Ovary (tissue), 9 donors: ENCODE results near the gene TLR6. TPM values are rescaled to one million over a fixed set of nuclear protein-coding genes. Genes with fewer than 3 reads are reported as not detected.

Experiments used
- DNase-seq, 5 donors: peaks; one replicate each; pipeline ENCODE4 v3.0.0-alpha.2; 2019 to 2020
- H3K27ac ChIP-seq, 2 donors: fragments of 200-600 bp; one replicate each; pipeline versions ENCODE4 v1.5.1 to v1.8.0; 2019 to 2022
- H3K27me3 ChIP-seq: fragments of 200-600 bp; one replicate; pipeline ENCODE4 v1.8.0; 2022
- H3K36me3 ChIP-seq: fragments of 200-600 bp; sonication (generic); one replicate; pipeline ENCODE4 v1.5.1; 2019
- H3K4me1 ChIP-seq: one replicate; pipeline ENCODE4 v1.8.1; 2013; ENCODE audit warnings: mild to moderate bottlenecking, moderate library complexity; ENCODE audit not compliant: insufficient read depth
- H3K4me3 ChIP-seq: fragments of 200-600 bp; sonication (generic); one replicate; pipeline ENCODE4 v1.5.1; 2017
- H3K9me3 ChIP-seq, 2 donors: fragments of 200-600 bp in 1 of 2; sonication (generic) in 1 of 2; one replicate each; pipeline versions ENCODE4 v1.5.1 to v1.8.1; 2013 to 2019; ENCODE audit warnings: mild to moderate bottlenecking in 1 of 2, moderate library complexity in 1 of 2
- EP300 ChIP-seq: sonication (generic); formaldehyde crosslinking; IDR thresholded peaks from one replicate; pipeline ENCODE4 v1.6.1; 2017; ENCODE audit warnings: antibody characterized with exemption
- POLR2A ChIP-seq: fragments of 450-650 bp; IDR thresholded peaks from one replicate; pipeline ENCODE4 v1.6.1; 2017; ENCODE audit warnings: antibody characterized with exemption, mild to moderate bottlenecking, moderate library complexity
- WGBS, 3 donors: extraction: QIAGEN DNeasy Blood & Tissue Kit in 1 of 3; methylation state at CpG; one replicate each; pipeline versions ENCODE4 v1.1.5 to v1.1.7; 2013 to 2017; 5-methylcytosine and 5-hydroxymethylcytosine counted together
- intact Hi-C, 4 donors: fragments of 100-400 bp; cut with DNase I; formaldehyde crosslinking; loops; one replicate each; pipeline versions ENCODE4 v1.11.0 to v1.15.1; 2022 to 2023
- polyA plus RNA-seq, 2 donors: library from polyadenylated mRNA; stranded (reverse); fragments of 200-250 nt in 1 of 2; fragments of 350-450 nt in 1 of 2; fragmentation: Illumina TruSeq in 1 of 2; extraction: RNeasy Lipid Tissue Mini Kit (QIAGEN cat#74804) in 1 of 2; gene quantifications; one replicate each; pipeline ENCODE4 v1.2.3, GENCODE V29; 2013 to 2014
- total RNA-seq, 7 donors: library from RNA; depleted of rRNA in 2 of 7; stranded (reverse); fragments of >200 nt in 2 of 7; fragmentation: NEBNext Ultra II Directional in 3 of 7; extraction: Animal tissue kit (Norgen Biotek cat#: 25700) in 3 of 7; gene quantifications; one replicate each; pipeline versions ENCODE4 v1.1.0 to v1.2.4, GENCODE V29; 2016 to 2023
- TF ChIP-seq, protein P1 (sequence below), 3 donors: fragments of 450-650 bp in 2 of 3; fragments of 200-600 bp in 1 of 3; IDR thresholded peaks; one replicate each; pipeline versions ENCODE4 v1.5.1 to v1.8.0; 2016 to 2022; ENCODE audit warnings: antibody characterized with exemption in 3 of 3, mild to moderate bottlenecking in 1 of 3
- donor health status: DM: no; HTN: no; CAD: no; lungs with moderate emphysema.
- donor health status: DM: no; HTN: no; CAD: no.
- donor health status: Bipolar disorder and iron deficiency.
- donor health status: DM: yes; HTN: yes; CAD: no.
- donor health status: DM: no; HTN: no; CAD: no.
- donor health status: DM: yes; HTN: yes; CAD: no.

The TLR6 gene
- total and polyA plus RNA-seq, 9 donors = 0.52 to 5.0 (median 2.6) TPM

DNA sequence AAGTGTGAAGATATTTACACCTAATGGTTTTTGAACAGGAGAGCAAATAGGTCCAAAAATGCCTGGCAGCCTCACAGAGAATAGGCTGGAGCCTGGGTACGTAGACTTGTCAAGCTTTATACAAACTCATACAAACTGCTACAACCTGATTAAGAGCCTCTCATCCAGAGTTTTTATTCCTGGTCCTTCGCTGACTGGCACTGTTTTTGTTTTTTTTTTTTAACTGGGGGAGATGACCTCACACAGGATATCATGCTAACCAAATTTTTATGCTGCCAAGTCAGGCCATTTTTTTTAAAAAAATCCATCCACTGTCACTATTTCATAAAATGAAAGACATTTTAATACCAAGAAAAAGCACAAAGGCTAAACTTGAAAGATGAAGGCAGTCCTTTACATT, 12.9 kb upstream of the TLR6 start:
- intact Hi-C loops = loop anchor here in 1 of 4 donors (10.0 kb wide), 1 partner anchor 805 kb away; no protein-coding TSS in a partner anchor
- WGBS, 3 donors = 30 to 34% (median 32%) methylated on average over 2 of the region's 2 CpGs
- H3K27ac ChIP-seq = peak overlapping the region in 1 of 2 donors; percentile 95
- no peak overlapping the region for H3K4me3 ChIP-seq
- no peaks in the 10 kb centered on the region for H3K27me3 ChIP-seq
- no peaks in the 10 kb centered on the region for H3K36me3 ChIP-seq
- no peak for DNase-seq
- TF ChIP-seq, protein P1, sequence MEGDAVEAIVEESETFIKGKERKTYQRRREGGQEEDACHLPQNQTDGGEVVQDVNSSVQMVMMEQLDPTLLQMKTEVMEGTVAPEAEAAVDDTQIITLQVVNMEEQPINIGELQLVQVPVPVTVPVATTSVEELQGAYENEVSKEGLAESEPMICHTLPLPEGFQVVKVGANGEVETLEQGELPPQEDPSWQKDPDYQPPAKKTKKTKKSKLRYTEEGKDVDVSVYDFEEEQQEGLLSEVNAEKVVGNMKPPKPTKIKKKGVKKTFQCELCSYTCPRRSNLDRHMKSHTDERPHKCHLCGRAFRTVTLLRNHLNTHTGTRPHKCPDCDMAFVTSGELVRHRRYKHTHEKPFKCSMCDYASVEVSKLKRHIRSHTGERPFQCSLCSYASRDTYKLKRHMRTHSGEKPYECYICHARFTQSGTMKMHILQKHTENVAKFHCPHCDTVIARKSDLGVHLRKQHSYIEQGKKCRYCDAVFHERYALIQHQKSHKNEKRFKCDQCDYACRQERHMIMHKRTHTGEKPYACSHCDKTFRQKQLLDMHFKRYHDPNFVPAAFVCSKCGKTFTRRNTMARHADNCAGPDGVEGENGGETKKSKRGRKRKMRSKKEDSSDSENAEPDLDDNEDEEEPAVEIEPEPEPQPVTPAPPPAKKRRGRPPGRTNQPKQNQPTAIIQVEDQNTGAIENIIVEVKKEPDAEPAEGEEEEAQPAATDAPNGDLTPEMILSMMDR (IDR thresholded peaks at IDR 0.05) = no peak
- no peak for TF ChIP-seq POLR2A
- TF ChIP-seq EP300 = no peak
- H3K4me1 ChIP-seq = peaks cover 9% of the 10 kb centered on the region
- no peaks in the 10 kb centered on the region for H3K9me3 ChIP-seq

DNA sequence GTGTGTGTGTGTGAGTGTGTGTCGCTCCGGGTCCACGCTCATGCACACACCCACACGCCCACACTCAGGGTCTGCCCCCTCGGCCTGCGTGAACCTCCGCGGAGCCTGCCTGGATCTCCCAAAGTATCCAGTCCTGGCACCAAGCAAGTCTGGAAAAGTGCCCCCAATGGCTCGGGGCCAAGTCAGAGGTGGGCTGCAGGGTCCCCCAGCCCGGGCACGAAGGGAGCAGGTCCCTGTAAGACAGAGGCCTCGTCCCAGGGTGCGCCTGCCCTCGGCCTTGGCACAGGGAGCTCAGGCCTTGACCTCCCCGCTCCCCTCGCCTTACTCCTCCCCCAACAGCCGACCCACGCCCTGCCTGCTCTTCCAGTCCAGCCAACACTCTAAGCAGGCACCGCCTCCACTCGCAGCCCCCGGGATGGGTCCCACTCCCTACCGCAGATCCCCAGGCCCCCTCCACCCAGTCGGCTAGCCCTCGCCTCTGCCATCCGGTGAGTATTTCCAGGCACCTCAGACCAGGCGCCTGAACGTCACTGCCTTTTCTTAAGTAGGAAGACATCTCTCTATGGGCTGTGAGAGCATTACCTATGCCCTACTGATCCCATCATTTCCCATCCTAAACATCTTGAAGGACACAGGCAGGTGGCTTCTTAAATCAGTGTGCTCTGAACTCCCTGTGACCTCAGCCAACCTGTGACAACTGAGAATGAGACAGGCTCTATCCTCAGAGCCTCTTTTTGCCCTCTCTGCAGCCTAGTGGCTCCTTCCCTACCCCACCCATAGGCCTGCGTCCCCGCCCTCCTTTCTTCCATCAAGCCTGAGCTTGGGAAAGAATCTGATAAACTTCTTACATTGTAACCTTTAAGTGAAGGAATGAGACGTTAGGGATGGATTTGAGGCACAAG, 11.7 kb upstream of the TLR6 start:
- Histone ChIP-seq H3K4me3 (peak overlapping the region; percentile 91), H3K9me3 (no peaks in the 10 kb centered on the region), H3K27ac (peak overlapping the region; percentile 87 to 95), H3K27me3 (no peaks in the 10 kb centered on the region), H3K36me3 (no peaks in the 10 kb centered on the region), H3K4me1 (peaks cover 6% of the 10 kb centered on the region)
- intact Hi-C loops = loop anchor here in 1 of 4 donors (10.0 kb wide), 1 partner anchor 804 kb away; no protein-coding TSS in a partner anchor
- peak; percentile 70 to 85 (median 79) for DNase-seq
- 1 to 3% (median 3%) methylated on average over 28 to 30 of the region's 30 CpGs for WGBS, 3 donors
- no peak for TF ChIP-seq POLR2A
- TF ChIP-seq, protein P1 (IDR thresholded peaks at IDR 0.05) = no peak
- no peak for TF ChIP-seq EP300

DNA sequence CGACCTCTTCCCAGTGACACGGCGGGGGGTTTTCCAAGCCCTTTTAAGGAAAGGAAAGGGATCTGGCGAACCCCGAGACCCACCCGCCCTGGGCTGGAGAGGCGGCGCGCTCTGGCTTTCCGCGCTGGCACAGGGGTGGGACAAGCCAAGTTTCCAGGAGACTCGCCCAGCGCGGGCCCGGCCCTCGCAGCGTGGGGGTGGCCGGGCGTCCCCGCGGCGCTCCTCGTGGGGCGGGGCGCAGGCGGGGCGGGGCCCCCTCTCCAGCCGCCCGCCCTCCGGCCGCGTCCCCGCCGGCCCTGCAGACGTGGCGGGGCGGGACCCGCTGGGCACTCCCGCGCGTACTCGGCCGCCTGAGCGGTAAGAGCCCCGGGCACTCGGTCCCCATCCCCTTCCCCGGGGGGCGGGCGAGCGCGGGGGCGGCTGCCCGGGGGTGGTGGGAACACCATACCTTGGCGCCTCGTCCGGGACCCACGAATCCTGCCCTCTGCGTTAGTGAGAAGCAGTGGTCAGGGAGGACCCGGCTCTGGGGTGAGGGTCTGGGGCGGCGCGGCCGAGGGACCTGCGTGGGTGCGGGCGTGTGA, 11.0 kb upstream of the TLR6 start, which contains the start of gene FAM114A1:
Gene FAM114A1 (plus strand): TSS at position 329 of the 581 bp plus-strand sequence. CDS start 10,273 bp downstream, outside the sequence.
- H3K4me1 ChIP-seq = peaks cover 6% of the 10 kb centered on the region
- peak within 1 kb of the TSS; percentile 91 for H3K4me3 ChIP-seq
- no peaks in the 10 kb centered on the region for H3K27me3 ChIP-seq
- peak; percentile 80 to 91 (median 85) for DNase-seq
- H3K27ac ChIP-seq = peak within 1 kb of the TSS; percentile 87 to 95
- peak; percentile 31 for TF ChIP-seq POLR2A
- TF ChIP-seq, protein P1 (IDR thresholded peaks at IDR 0.05) = no peak
- intact Hi-C loops = loop anchor here in 1 of 4 donors (10.0 kb wide), 1 partner anchor 803 kb away; no protein-coding TSS in a partner anchor
- WGBS, 3 donors = 0 to 2% (median 0%) methylated on average over 32 to 66 of the region's 66 CpGs
- H3K36me3 ChIP-seq = no peaks in the 10 kb centered on the region
- no peaks in the 10 kb centered on the region for H3K9me3 ChIP-seq

DNA sequence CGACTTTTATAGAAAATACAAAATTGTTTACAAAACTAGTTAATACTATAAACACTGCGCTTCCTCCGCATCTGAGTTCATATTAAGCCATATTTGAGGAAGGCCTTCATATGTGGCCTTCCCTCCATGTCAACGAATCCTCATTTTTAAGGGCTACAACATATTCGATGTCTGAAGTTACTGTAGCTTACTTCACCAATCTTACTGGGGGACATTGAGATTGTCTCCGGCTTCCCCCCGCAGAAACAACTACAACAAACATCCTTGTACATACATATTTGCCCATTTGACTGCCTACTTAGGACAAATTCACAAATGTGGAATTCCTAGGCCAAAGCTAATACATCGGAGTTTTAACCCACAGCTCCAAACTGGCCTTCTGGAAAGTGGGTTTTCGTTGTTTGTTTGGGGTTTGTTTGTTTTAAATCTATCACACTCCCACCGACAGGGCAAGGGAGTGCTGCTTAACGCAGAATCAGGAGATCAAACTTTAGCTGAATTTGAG, 10.4 kb upstream of the TLR6 start:
- Histone ChIP-seq H3K9me3 (no peaks in the 10 kb centered on the region), H3K27me3 (no peaks in the 10 kb centered on the region), H3K27ac (peak overlapping the region; percentile 87 to 95), H3K4me3 (peak overlapping the region; percentile 91), H3K36me3 (no peaks in the 10 kb centered on the region), H3K4me1 (peaks cover 6% of the 10 kb centered on the region)
- WGBS, 3 donors = 33 to 45% (median 34%) methylated on average over 11 of the region's 11 CpGs
- intact Hi-C loops = loop anchor here in 1 of 4 donors (10.0 kb wide), 1 partner anchor 802 kb away; no protein-coding TSS in a partner anchor
- no peak for DNase-seq
- TF ChIP-seq POLR2A = no peak
- TF ChIP-seq, protein P1 (IDR thresholded peaks at IDR 0.05) = no peak
- TF ChIP-seq EP300 = no peak
